ENCODE measurements around the gene ZNF786. TPM values are rescaled to one million over a fixed set of nuclear protein-coding genes. Genes with fewer than 3 reads are reported as not detected.
"Not testable (repeated sequence)": the region's sequence is repeated elsewhere in the genome, so short reads cannot be mapped to it uniquely, and the experiment has no call there.

Gene ZNF786
- total and polyA plus RNA-seq, 8 donors = 1.8 to 4.4 (median 2.7) TPM

GRCh38 chr7:149099058-149099457 is 8.5 kb upstream of the ZNF786 start:
- ATAC-seq = no peak
- H3K27ac ChIP-seq = no peak overlapping the region
- intact Hi-C loops (cut with DNase I) = no loop called here
- H3K36me3 ChIP-seq = no peaks in the 10 kb centered on the region
- no peak for TF ChIP-seq CTCF (IDR thresholded peaks at IDR 0.05)
- no peak for DNase-seq
- H3K4me3 ChIP-seq = no peak overlapping the region
- 84 to 85% methylated on average over 6 of the region's 6 CpGs for WGBS, 2 donors
- no peaks in the 10 kb centered on the region for H3K9me3 ChIP-seq
- FAIRE-seq = no peak
- H3K27me3 ChIP-seq = no peaks in the 10 kb centered on the region
- no peaks in the 10 kb centered on the region for H3K4me1 ChIP-seq

- no peak for DNase-seq
- ATAC-seq = no peak
- no peaks in the 10 kb centered on the region for H3K9me3 ChIP-seq
- H3K4me3 ChIP-seq = no peak overlapping the region
- H3K36me3 ChIP-seq = no peaks in the 10 kb centered on the region
- intact Hi-C loops (cut with DNase I) = no loop called here
- no peak for TF ChIP-seq CTCF (IDR thresholded peaks at IDR 0.05)
- H3K4me1 ChIP-seq = no peaks in the 10 kb centered on the region
- no peak overlapping the region for H3K27ac ChIP-seq
- FAIRE-seq = no peak
- WGBS, 2 donors = 71 to 72% methylated on average over 4 of the region's 4 CpGs
- no peaks in the 10 kb centered on the region for H3K27me3 ChIP-seq
These were observed 6.6 kb upstream of the ZNF786 start for GRCh38 chr7:149097088-149097487.

- Histone ChIP-seq H3K4me1 (peaks cover 0 to 7% (median 0%) of the 10 kb centered on the region in 3 donors), H3K4me3 (no peak overlapping the region), H3K27me3 (no peaks in the 10 kb centered on the region), H3K36me3 (no peaks in the 10 kb centered on the region), H3K27ac (no peak overlapping the region), H3K9me3 (no peaks in the 10 kb centered on the region)
- ATAC-seq = no peak
- TF ChIP-seq CTCF (IDR thresholded peaks at IDR 0.05) = no peak
- no peak for FAIRE-seq
- DNase-seq = no peak
- intact Hi-C loops (cut with DNase I) = no loop called here
- WGBS, 2 donors = 53% methylated on average over 4 of the region's 4 CpGs
These were observed 2.7 kb upstream of the ZNF786 start for GRCh38 chr7:149093228-149093627.

GRCh38 chr7:149092244-149092643 is 1.7 kb upstream of the ZNF786 start:
- FAIRE-seq; H3K9me3 ChIP-seq; H3K27me3 ChIP-seq; H3K36me3 ChIP-seq; ATAC-seq; DNase-seq; intact Hi-C loops (cut with DNase I); H3K4me1 ChIP-seq: not testable (repeated sequence)
- Histone ChIP-seq H3K4me3 (peak overlapping the region in 1 of 4 donors; percentile 62), H3K27ac (peak overlapping the region in 2 of 4 donors; percentile 97 to 99)
- WGBS, 2 donors = 95 to 98% methylated on average over 20 of the region's 20 CpGs

GRCh38 chr7:149087376-149087775 is 3.1 kb downstream of the ZNF786 start:
- H3K27me3 ChIP-seq = no peaks in the 10 kb centered on the region
- H3K36me3 ChIP-seq = no peaks in the 10 kb centered on the region
- no peak for ATAC-seq
- no peak overlapping the region for H3K27ac ChIP-seq
- TF ChIP-seq CTCF (IDR thresholded peaks at IDR 0.05) = no peak
- no peak for FAIRE-seq
- DNase-seq = no peak
- H3K4me3 ChIP-seq = no peak overlapping the region
- intact Hi-C loops (cut with DNase I) = no loop called here
- WGBS, 2 donors = 92 to 97% methylated on average over 6 of the region's 6 CpGs
- H3K9me3 ChIP-seq = no peaks in the 10 kb centered on the region
- H3K4me1 ChIP-seq = peaks cover 0 to 7% (median 0%) of the 10 kb centered on the region in 3 donors

All from pancreas (tissue), 10 donors.